ENCODE measurements around the gene TBC1D14. TPM values are rescaled to one million over a fixed set of nuclear protein-coding genes. Genes with fewer than 3 reads are reported as not detected.

The TBC1D14 gene
- total and polyA plus RNA-seq, 2 of the 8 experiments (the other 6 are each of a cell fraction or from before 2014, with no cell fraction given): 45.6 to 48.2 TPM

DNA sequence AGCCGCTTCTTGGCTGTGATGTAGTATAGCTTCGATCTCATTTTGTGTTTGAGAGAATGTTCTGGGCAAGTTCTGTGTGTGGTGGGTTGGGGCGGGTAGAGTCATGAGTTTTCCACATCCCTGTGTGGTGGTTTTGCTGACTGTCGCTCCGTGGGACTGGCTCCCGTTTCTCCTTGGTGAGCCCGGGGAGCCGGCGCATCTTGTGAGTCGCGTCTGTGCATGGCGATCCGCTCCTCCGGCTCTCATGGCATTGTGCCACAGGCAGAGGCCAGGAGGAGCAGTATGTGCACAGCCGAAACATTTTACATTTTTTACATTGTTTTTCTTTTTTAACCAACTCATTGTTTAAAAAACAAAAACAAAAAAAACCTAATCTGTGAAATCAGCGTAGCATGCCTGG is 27.7 kb upstream of the TBC1D14 start:
- no peak for FAIRE-seq
- no peak overlapping the region for H3K4me3 ChIP-seq (ENCODE audit: extremely low read depth in 1 of 4, insufficient read depth in 2 of 4, low read depth in 3 of 4, low read length in 4 of 4)
- no peak overlapping the region for H3K4me2 ChIP-seq (ENCODE audit: insufficient read depth in 1 of 2, low read depth in 2 of 2, low read length in 2 of 2)
- TF ChIP-seq POU5F1 (IDR thresholded peaks at IDR 0.05; ENCODE audit: low read depth, low read length) (no peak), SUZ12 (IDR thresholded peaks at IDR 0.05; ENCODE audit: low read length) (no peak), PHF8 (conservative IDR thresholded peaks at IDR 0.05; ENCODE audit: low read depth, low read length) (no peak), TAF1 (IDR thresholded peaks at IDR 0.05; ENCODE audit: low read depth, low read length) (no peak), EP300 (IDR thresholded peaks at IDR 0.05; ENCODE audit: borderline replicate concordance in 1 of 2, low read depth in 2 of 2, low read length in 2 of 2) (no peak), RBBP5 (IDR thresholded peaks at IDR 0.05; ENCODE audit: borderline replicate concordance, low read depth, low read length) (no peak), RXRA (IDR thresholded peaks at IDR 0.05; ENCODE audit: insufficient read depth, low read depth, low read length) (no peak), BRCA1 (IDR thresholded peaks at IDR 0.05; ENCODE audit: low read depth, low read length) (no peak), BACH1 (IDR thresholded peaks at IDR 0.05; ENCODE audit: low read length) (no peak), POLR2A (IDR thresholded peaks at IDR 0.05; ENCODE audit: control extremely low read depth in 1 of 2, low read depth in 2 of 2, low read length in 2 of 2) (no peak)
- TF ChIP-seq, protein P1, sequence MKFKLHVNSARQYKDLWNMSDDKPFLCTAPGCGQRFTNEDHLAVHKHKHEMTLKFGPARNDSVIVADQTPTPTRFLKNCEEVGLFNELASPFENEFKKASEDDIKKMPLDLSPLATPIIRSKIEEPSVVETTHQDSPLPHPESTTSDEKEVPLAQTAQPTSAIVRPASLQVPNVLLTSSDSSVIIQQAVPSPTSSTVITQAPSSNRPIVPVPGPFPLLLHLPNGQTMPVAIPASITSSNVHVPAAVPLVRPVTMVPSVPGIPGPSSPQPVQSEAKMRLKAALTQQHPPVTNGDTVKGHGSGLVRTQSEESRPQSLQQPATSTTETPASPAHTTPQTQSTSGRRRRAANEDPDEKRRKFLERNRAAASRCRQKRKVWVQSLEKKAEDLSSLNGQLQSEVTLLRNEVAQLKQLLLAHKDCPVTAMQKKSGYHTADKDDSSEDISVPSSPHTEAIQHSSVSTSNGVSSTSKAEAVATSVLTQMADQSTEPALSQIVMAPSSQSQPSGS (IDR thresholded peaks at IDR 0.05; ENCODE audit: low read length): no peak
- TF ChIP-seq, protein P2, sequence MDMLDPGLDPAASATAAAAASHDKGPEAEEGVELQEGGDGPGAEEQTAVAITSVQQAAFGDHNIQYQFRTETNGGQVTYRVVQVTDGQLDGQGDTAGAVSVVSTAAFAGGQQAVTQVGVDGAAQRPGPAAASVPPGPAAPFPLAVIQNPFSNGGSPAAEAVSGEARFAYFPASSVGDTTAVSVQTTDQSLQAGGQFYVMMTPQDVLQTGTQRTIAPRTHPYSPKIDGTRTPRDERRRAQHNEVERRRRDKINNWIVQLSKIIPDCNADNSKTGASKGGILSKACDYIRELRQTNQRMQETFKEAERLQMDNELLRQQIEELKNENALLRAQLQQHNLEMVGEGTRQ (IDR thresholded peaks at IDR 0.05; ENCODE audit: low read length): no peak

More for the DNA sequence above, 27.7 kb upstream of the TBC1D14 start:
- no peaks in the 10 kb centered on the region for H3K79me1 ChIP-seq (ENCODE audit: low read depth, low read length)
- H3K18ac ChIP-seq (ENCODE audit: extremely low read depth, low read length): no peak overlapping the region
- POLR2A ChIA-PET (ENCODE audit: partially characterized antibody): no interaction called here
- no peak overlapping the region for H2AFZ ChIP-seq (ENCODE audit: low read length)
- H2BK5ac ChIP-seq (ENCODE audit: low read depth, low read length): no peak overlapping the region
- H3K27ac ChIP-seq (ENCODE audit: low read depth, low read length): no peak overlapping the region
- CTCF ChIA-PET (ENCODE audit: partially characterized antibody): interaction anchor here (1.3 to 7.3 kb wide), 2 partner anchors 8 to 164 kb away, joined by 3 to 67 read pairs; no protein-coding TSS in a partner anchor
- H3K4me1 ChIP-seq (replicated peaks in 1 of 4; ENCODE audit: control insufficient read depth in 3 of 4, insufficient read depth in 4 of 4, low read length in 3 of 4): no peaks in the 10 kb centered on the region
- DNase-seq (ENCODE audit: low read depth in 1 of 2, low spot score in 2 of 2): no peak
- no peak overlapping the region for H3K4ac ChIP-seq (replicated peaks; ENCODE audit: insufficient read length, low read depth, low read length)
- H3K23me2 ChIP-seq (ENCODE audit: low read depth, low read length): no peaks in the 10 kb centered on the region
- H4K5ac ChIP-seq (ENCODE audit: insufficient read length, low read depth, low read length): no peak overlapping the region
- H4K91ac ChIP-seq (replicated peaks; ENCODE audit: insufficient read length, low read length): no peak overlapping the region
- no peak overlapping the region for H3K23ac ChIP-seq (ENCODE audit: insufficient read length)
- H3K36me3 ChIP-seq (ENCODE audit: control insufficient read depth in 2 of 4, insufficient read depth in 4 of 4, low read length in 3 of 4): peaks cover 3 to 22% (median 18%) of the 10 kb centered on the region in 4 experiments; a peak in 7 of 8 replicates
- no peak overlapping the region for H2BK15ac ChIP-seq (ENCODE audit: low read length)
- H3K56ac ChIP-seq (replicated peaks; ENCODE audit: insufficient read length, low read depth, low read length): no peak overlapping the region
- H4K20me1 ChIP-seq (replicated peaks in 1 of 2; ENCODE audit: control insufficient read depth in 1 of 2, insufficient read depth in 2 of 2, low read length in 2 of 2): peaks cover 0 to 7% of the 10 kb centered on the region in 2 experiments
- H2BK12ac ChIP-seq (ENCODE audit: low read depth, low read length): no peak overlapping the region
- H2BK20ac ChIP-seq (ENCODE audit: low read length): no peak overlapping the region
- no peak overlapping the region for H3K14ac ChIP-seq (ENCODE audit: insufficient read length)
- no peak overlapping the region for H2AK5ac ChIP-seq (ENCODE audit: low read depth, low read length)
- 96% methylated on average over 16 of the region's 16 CpGs; no CpG with 5 or more reads in 1 of the 2 experiments for WGBS, 2 experiments (ENCODE audit: extremely low coverage in 1 of 2, insufficient coverage in 1 of 2, insufficient read length in 1 of 2, insufficient replicate concordance in 2 of 2, low coverage in 1 of 2, low lambda C conversion rate in 2 of 2, missing lambda C conversion rate in 1 of 2)
- H3K9ac ChIP-seq (replicated peaks in 1 of 4; ENCODE audit: extremely low read depth in 1 of 4, low read depth in 3 of 4, low read length in 3 of 4): no peak overlapping the region
- H3K9me3 ChIP-seq (ENCODE audit: insufficient read depth in 2 of 2, low read depth in 1 of 2, low read length in 1 of 2): no peaks in the 10 kb centered on the region
- H4K8ac ChIP-seq (ENCODE audit: extremely low read depth, insufficient read depth, low read length): no peak overlapping the region
- no peaks in the 10 kb centered on the region for H3K79me2 ChIP-seq (ENCODE audit: control insufficient read depth in 1 of 2, insufficient read depth in 2 of 2, low read length in 2 of 2)
- H2BK120ac ChIP-seq (replicated peaks; ENCODE audit: low read depth, low read length): no peak overlapping the region
- H3K27me3 ChIP-seq (replicated peaks in 1 of 4; ENCODE audit: control insufficient read depth in 3 of 4, extremely low read depth in 1 of 4, insufficient read depth in 3 of 4, low read length in 3 of 4): no peaks in the 10 kb centered on the region
